Retinal pigment epithelial cell (primary cell): ENCODE results near the gene ALPK3.
"Not testable (repeated sequence)": the region's sequence is repeated elsewhere in the genome, so short reads cannot be mapped to it uniquely, and the experiment has no call there.

ENCODE experiments used
- DNase-seq: peaks from one replicate; pipeline ENCODE4 v3.0.0-alpha.2; 2010; ENCODE audit warnings: low read depth
- H3K4me3 ChIP-seq: 2 replicates; pipeline ENCODE4 v1.5.1; 2011; ENCODE audit warnings: mild to moderate bottlenecking, low read length, control low read depth, moderate library complexity
- TF ChIP-seq, protein P1 (sequence below): conservative IDR thresholded peaks from 2 replicates; pipeline ENCODE4 v1.5.1; 2011; ENCODE audit warnings: low read depth, low read length, control low read depth, inconsistent platforms

ALPK3 gene

DNA sequence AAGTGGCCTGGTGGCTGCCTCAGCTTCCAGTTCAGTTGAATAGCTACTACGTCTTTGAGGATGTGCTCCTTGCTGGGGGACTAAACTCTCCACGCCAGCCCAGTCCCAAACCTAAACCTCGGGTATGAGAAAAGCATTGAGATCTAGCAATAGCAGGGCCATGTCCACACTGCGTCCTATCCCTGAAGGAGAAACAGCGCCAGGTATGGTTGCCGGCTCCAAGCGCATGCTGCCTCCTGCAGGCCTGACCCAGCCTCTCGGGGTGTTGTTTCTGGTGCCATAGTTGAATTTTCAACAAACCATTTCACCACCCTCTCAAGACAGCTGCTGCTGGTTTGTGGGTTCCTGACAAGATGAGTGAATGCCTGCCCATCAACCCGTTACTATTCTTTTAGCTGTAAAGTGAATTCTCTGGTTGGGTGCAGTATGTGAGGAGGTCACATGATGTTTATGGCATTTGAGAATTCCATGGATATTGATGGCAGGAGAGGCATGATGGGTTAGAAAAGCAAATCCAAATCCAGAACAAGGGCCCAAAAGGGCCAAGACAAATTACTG lies 54.4 kb downstream of the ALPK3 start:
- no peak overlapping the region for H3K4me3 ChIP-seq
- no peak for DNase-seq
- TF ChIP-seq, protein P1, sequence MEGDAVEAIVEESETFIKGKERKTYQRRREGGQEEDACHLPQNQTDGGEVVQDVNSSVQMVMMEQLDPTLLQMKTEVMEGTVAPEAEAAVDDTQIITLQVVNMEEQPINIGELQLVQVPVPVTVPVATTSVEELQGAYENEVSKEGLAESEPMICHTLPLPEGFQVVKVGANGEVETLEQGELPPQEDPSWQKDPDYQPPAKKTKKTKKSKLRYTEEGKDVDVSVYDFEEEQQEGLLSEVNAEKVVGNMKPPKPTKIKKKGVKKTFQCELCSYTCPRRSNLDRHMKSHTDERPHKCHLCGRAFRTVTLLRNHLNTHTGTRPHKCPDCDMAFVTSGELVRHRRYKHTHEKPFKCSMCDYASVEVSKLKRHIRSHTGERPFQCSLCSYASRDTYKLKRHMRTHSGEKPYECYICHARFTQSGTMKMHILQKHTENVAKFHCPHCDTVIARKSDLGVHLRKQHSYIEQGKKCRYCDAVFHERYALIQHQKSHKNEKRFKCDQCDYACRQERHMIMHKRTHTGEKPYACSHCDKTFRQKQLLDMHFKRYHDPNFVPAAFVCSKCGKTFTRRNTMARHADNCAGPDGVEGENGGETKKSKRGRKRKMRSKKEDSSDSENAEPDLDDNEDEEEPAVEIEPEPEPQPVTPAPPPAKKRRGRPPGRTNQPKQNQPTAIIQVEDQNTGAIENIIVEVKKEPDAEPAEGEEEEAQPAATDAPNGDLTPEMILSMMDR = peak; percentile 29

DNA sequence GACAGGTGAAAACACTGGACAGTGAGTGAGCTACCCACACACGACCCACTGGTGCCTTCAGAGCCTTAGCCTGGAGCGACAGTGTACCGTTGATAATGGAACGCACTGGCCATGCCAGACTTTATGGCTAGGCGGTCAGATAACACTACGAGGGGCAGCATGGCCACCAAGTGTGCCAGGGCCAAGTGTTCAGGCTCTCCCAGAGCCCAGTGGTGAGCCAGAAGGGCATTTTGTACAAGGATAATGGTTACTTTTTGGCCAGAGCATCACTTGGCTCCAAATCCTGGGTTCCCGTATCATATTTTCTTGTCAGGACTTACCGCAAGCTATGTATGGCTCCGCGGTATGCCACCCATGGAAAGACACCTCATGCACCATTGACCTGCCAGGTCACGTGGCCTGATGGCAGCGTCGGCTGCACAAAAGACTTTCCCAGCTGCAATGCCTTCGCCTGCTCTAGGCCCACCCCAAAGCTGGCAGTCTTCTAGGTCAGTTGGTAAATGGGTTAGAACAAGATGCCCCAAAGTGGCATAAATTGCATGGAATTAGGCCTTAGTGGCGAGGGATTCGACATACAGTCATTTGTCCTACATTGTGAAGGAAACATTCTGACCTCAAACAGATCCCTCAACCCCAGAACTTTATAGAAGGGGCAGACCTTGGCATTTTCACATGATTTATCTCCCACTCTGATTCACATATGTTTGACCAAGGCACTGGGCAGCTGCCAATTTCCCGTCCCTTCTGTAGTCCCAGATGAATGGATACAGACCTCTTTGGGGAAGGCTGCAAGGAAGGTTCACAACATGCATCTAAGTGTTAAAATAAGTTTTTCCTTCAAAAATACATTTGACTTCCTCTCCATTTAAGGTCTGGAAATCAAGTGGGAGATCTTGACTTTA lies 55.1 kb downstream of the ALPK3 start:
- no peak for DNase-seq
- TF ChIP-seq, protein P1 = no peak
- no peak overlapping the region for H3K4me3 ChIP-seq

DNA sequence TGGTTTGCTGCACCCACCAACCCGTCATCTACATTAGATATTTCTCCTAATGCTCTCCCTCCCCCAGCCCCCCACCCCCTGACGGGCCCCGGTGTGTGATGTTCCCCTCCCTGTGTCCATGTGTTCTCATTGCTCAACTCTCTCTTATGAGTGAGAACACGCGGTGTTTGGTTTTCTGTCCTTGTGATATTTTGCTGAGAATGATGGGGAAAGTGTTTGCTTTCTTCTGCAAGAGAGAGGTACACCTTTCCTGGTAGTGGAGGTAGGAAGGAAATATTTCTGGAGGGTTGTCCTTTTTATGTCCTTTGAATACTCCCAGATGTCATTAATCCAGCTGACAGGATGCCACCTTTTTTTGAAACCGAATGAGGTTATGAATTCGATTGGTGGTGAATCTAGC lies 56.8 kb downstream of the ALPK3 start:
- DNase-seq = no peak
- TF ChIP-seq, protein P1 = no peak
- no peak overlapping the region for H3K4me3 ChIP-seq

DNA sequence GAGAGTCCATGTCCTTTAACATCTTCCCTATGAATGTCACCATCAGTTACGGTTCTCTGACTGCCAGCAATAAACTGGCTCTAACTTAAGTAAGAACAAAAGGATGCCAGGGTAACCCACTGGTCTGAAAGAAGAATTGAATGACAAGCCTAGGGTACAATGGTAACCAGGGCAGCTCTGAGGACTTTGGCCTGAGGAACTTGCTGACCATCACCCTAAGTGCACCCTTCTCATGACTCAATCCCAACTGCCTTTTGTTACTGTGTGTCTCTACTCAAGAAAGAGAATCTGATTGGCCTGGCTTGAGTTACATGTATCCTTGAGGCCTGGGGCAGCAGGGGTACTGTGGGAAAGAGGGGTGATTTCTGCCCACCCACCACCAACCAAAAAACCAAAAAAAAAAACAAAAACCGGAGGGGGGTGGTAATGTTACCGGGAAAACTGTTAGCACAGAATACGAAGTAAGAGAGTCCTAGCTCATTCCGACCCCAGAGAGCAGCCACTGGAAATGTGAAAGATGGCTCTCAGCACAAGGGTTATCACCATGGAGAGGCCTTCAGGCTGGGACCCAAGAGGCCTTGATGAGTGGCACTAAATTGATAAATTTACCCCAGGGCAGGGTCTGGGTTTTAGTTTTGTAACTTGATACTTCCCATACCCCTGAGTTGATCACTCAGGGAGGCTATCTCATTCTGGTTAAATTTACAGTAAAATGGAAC lies 58.0 kb downstream of the ALPK3 start:
- TF ChIP-seq, protein P1 = no peak
- H3K4me3 ChIP-seq = no peak overlapping the region
- no peak for DNase-seq

DNA sequence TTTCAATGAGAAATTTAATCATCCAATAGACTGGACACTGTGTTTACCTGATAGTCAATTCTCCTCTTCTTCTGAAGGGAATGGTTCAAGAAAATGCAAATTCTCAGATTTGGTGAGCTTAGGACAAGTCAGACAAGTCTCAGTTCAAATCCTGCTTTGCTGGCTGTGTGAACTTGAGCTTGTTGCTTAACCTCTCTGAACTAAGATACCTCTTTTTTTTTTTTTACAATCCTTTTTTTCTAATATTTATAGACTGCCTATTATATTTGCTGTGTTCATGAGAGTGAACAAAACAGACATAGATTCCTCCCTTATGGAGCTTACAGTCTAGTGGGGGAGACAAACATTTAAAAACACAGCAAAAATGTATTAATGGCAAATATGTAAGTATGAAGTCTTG lies 59.1 kb downstream of the ALPK3 start:
- TF ChIP-seq, protein P1 = no peak
- DNase-seq = no peak
- no peak overlapping the region for H3K4me3 ChIP-seq

DNA sequence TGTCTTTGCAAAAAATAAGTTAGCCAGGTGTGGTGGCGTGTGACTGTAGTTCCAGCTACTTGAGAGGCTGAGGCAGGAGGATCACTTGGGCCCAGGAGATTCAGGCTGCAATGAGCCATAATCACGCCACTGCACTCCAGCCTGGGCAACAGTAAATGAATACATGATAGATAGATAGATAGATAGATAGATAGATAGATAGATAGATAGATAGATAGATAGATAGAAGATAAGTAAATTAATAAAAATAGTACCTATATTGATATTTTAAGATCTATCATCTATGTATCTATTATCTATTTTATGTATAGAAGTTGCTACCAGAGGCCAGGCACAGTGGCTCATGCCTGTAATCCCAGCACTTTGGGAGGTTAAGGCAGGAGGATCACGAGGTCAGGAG lies 60.5 kb downstream of the ALPK3 start:
- not testable (repeated sequence) for H3K4me3 ChIP-seq, DNase-seq

DNA sequence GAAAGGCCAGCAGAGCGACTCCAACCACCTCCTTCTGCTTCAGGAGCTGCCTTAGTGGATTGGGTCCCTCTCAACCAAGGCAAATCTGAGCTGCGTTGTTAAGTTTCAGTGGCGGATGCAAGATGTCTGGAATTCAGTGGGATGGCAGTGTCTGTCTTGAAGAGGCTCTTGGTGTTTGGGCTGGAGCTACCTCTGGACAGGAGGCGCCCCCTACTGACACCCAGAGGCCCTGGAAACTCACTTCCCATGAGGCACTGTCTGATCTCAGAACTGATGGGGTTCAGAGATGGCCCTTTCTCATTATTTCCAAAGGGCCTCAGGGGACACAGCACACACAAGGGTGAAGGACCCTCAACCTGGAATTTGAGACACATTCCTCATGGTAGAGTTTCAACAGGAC lies 61.3 kb downstream of the ALPK3 start:
- peak; percentile 11 for DNase-seq
- no peak overlapping the region for H3K4me3 ChIP-seq
- TF ChIP-seq, protein P1 = peak; percentile 85
